Thyroid gland (tissue), 4 donors: Measurements from ENCODE around the gene INPP4B.

Experiments
- POLR2A ChIP-seq, 2 donors: fragments of 450-650 bp; IDR thresholded peaks; one replicate each; pipeline ENCODE4 v1.6.1; 2017; ENCODE audit warnings: antibody characterized with exemption in 2 of 2, mild to moderate bottlenecking in 2 of 2, moderate library complexity in 1 of 2
- TF ChIP-seq, protein P1 (sequence below), 6 experiments: fragments of 200-600 bp in 3 of 6; fragments of 450-650 bp in 3 of 6; sonication (generic) in 3 of 6; IDR thresholded peaks; one replicate each; pipeline ENCODE4 v1.5.1; 2016 to 2019; ENCODE audit warnings: antibody characterized with exemption in 6 of 6, mild to moderate bottlenecking in 2 of 6, inconsistent platforms in 1 of 6, moderate library complexity in 1 of 6

GRCh38 chr4:141999446-142000143 is 846.5 kb downstream of the INPP4B start:
- TF ChIP-seq, protein P1, sequence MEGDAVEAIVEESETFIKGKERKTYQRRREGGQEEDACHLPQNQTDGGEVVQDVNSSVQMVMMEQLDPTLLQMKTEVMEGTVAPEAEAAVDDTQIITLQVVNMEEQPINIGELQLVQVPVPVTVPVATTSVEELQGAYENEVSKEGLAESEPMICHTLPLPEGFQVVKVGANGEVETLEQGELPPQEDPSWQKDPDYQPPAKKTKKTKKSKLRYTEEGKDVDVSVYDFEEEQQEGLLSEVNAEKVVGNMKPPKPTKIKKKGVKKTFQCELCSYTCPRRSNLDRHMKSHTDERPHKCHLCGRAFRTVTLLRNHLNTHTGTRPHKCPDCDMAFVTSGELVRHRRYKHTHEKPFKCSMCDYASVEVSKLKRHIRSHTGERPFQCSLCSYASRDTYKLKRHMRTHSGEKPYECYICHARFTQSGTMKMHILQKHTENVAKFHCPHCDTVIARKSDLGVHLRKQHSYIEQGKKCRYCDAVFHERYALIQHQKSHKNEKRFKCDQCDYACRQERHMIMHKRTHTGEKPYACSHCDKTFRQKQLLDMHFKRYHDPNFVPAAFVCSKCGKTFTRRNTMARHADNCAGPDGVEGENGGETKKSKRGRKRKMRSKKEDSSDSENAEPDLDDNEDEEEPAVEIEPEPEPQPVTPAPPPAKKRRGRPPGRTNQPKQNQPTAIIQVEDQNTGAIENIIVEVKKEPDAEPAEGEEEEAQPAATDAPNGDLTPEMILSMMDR (IDR thresholded peaks at IDR 0.05) = no peak
- TF ChIP-seq POLR2A (IDR thresholded peaks at IDR 0.05) = no peak
